COLO668 (cell line): Measurements from ENCODE around the gene MED6.

Experiments used
- DNase-seq: peaks from one replicate; lab custom pipeline; 2025; ENCODE audit not compliant: unreplicated experiment; lab: John Stamatoyannopoulos, UW

Gene MED6

DNA sequence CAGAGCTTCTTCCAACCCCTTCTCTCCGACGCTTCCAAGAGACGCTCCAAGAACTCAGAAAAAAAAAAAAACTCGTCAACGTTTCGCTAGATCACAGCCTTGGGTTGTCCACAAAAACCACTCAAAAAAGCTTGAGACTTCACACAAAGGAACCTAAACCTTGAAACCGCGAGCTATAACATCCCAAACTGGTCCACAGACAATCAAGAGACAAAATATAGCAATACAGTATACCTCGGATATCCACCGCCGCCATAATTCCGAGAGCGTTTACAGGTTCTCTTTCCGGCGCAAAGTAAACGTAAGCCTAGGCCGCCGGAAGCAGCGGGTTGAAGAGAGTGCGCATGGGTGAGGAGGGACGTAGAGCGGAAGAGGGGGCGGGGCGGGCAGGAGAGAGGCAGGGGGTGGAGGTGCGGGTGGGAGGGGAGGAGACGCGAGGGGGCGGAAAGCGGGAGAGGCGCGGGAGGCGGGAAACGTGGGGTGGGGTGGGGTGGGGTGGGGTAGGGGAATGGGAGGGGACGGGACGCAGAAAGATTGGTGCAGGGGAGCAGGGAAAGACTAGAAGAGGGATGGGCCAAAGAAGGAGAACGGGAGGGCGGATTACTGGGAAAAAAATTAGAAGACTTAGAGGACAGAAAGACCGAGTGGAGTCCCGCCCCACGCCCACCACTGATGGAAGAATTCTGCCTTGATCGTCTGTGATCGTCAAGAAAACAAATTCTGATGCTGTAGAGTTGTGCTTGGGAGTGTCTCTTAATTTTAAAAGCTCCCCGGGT, at the start of gene MED6:
MED6 (minus strand) TSS at position 274 of the 776 bp plus-strand sequence; CDS start at position 256, 18 bp downstream.
- DNase-seq: peak; percentile 98

- no peak for DNase-seq
Observed at GRCh38 chr14:70649803-70650202, 49.3 kb upstream of the MED6 start.

DNA sequence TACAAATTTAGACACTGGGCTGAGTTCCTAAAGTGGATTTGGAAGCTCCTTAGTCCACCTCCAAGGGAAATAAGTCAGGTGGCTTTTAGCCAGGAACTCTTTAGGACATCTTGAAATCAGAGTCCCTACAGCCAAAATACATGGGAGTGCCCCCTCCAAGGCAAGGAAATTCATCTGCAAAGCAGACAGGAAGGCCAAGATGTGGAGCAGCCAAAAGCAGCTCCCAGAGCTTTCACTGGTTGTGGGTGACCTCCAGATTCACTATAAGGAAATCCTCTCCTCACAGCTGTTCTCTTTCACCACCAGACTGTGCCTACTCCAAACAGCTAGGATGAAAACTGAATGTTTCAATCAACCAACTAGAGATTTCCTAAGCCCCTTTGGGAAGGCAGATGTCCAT, 47.9 kb upstream of the MED6 start:
- no peak for DNase-seq

GRCh38 chr14:70646705-70647104, 46.2 kb upstream of the MED6 start:
- no peak for DNase-seq

DNA sequence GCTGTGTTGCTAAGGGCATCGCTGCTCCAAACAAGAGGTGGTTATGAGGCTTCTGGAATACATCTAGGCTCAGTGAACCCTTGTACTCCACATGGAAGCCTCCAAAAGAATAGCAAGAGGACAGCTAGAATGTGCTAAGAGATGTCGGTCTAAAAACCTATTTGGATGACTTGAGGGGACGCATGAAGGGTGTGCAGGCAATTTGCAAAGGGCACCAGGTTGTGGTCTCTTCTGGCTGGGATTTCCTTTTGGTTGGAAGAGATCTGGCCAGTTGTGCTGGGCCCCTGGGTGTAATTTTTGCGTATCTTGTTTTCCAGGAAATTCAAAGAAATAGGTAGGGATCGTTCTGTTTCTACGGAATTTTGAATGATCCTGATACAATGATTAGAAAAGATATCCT, 45.4 kb upstream of the MED6 start:
- no peak for DNase-seq

- DNase-seq: no peak
Observed at GRCh38 chr14:70643967-70644366, 43.5 kb upstream of the MED6 start.

- DNase-seq: peak; percentile 63
Observed at GRCh38 chr14:70642303-70643235, 42.1 kb upstream of the MED6 start.

DNA sequence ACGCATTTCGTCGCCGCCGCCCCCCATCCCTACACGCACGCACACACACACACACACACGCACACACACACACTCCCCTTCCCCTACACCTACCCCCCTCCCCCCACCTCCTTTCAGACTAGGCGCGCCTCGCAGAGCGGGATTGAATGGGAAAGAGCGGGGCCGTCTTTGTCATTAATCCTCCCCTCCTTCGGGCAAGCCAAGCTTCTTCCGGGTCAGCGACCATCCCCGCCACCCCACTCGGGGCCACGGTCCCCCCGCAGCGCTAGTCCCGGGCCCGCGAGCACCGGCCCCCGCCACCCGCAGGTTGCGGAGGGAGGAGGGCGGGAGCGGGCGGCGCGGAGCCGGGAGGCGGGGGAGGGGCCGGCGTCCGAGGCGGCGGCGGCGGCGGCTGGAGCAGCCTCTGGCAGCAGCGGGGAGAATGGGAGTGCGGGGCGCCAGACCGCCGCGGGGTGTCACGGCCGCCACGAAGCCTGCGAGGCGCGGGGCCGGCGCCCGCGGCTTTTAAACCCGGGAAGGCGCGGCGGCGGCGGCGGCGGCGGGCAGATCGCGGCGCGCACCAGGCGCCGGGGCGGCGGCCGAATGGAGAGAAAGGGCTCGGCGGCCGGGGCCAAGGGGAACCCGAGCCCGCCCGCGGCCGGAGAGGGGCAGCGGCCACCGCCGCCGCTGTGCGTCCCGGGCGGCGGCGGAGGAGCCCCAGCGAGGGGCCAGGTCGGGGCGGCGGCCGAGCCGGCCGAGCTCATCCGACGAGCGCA, 41.3 kb upstream of the MED6 start, which contains the start of gene TTC9:
TTC9 (plus strand) TSS at position 369 of the 755 bp plus-strand sequence; CDS start at position 583, 214 bp downstream.
- peak; percentile 81 for DNase-seq

GRCh38 chr14:70640938-70641547, 40.6 kb upstream of the MED6 start:
- DNase-seq: peak; percentile 85

DNA sequence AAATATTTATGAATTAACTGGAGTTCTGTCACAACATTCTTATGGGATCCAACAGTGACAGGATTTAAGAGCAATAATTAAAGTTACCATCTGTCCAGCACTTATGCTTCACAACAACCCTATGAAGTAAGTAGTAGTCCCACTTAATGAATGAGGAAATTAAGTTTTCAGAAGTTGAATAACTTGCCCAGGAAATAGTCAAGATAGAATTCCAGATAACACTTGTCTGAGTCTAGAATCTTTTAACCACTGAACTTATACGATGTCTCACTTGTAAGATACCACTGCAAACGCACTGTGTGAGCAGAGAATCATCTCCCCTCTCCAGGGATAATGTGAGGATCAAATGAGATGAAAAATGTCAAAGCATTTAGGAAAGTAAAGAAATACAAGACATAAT, 38.0 kb upstream of the MED6 start:
- no peak for DNase-seq

DNA sequence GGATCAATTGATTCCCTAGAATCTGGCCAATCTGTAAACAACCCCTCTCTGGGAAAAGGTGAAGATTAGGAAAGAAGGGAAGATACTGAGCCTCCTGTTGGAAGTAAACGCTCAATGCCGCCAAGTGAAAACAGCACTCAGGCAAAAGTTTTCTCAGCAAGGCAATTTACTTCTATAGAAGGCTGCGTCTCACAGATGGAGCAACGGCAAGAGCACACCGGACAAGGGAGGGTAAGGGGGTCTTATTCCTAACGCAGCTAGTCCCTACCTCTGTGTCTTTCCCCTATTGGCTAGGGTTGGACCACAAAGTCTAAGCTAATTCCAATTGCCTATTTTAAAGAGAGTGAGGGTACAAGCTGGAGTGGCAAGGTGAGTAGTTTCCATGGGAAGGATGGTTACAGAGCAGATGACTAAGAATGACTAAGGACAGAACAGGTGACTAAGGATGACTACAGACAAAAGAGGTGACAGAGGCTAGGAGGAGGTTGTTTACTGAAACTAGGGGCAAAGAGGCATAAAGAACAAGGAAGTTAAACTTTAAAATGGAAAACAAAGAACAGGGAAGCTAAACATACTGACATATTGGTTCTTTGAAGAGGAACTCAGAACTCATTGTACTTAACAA, 35.6 kb upstream of the MED6 start:
- no peak for DNase-seq

GRCh38 chr14:70631948-70632347, 31.5 kb upstream of the MED6 start:
- no peak for DNase-seq

GRCh38 chr14:70624972-70625371, 24.5 kb upstream of the MED6 start:
- no peak for DNase-seq

DNA sequence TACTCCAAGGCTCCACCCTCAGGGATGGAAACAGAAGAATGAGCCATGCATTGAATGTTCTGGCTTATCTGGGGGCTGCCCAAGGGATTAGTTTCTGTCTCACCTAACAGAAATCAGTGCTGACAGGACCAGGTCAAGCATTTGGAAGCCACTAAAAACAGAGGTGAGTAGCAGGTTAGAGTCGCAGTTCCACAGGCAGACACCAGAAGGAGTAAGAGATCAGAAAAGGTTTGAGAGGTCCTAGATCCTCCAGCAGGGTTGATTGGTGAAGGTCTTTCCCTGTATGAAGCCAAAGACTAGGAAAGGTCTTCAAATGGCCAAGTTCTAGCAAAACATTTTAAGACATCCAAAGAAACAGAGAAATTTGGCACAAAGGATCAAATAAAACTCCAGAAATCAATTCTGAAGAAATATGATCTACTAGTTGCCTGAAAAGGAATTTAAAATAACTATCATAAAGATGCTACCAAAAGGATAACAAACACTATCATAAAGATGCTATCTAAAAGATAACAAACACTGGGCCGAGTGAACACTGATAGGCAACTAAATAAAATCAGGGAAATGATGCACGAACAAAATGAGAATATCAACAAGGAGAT, 21.8 kb upstream of the MED6 start:
- DNase-seq: peak; percentile 55

GRCh38 chr14:70619708-70620107, 19.3 kb upstream of the MED6 start:
- DNase-seq: no peak

DNA sequence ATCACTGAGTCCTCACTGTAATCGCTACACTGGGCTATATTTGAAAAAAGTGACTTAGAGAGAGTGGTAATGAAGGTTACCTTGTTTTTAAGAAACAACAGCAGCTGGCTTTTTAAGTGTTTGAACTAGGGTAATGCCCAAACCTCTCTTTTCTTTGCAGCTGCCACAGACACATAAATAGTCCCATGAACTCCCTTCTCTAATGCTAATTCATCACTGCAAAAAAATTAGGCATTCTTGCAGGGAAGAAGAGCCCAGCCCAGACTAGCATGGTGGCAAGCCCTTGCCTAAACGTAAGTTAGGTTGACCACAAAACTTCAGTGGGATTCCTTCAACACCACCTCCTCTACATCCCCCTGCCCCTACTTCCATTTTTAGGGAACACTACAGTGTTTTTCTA, 17.9 kb upstream of the MED6 start:
- no peak for DNase-seq

DNA sequence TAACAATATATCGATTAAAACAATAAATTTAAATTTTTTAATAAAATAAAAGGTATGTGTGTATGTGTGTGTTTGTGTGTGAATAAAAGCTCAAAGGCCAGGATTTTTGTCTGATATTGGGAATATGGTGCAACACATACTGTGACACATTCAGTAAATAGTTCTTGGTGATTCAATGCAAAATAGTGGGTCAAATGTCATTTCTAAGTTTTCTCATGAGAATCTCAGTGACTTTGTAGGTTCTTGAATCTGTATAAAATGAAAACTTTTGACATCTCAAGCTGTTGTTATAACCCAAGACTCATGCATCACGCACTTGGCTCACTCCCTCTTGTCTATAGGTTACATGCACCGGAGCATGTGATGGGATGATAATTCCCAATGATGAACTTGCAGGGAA, 16.2 kb upstream of the MED6 start:
- DNase-seq: no peak

GRCh38 chr14:70611216-70611615, 10.8 kb upstream of the MED6 start:
- no peak for DNase-seq

DNA sequence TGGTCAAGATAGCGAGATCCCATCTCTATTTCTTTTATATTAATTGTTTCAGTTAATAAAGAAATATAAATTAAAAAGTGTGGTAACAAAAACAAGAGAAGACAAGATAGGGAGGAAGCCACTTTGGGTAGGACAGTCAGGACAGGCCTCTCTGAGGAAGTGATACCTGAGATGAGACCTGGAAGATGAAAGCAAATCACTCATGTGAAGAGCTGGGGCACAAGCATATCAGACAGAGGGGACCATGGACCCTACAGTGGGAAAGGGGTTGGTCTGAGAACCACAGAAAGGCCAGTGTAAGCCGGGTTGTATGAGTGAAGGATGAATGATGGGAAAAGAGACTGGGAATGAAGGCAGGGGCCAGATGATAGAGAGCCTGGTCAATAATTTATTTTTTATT, 1.8 kb upstream of the MED6 start:
- DNase-seq: no peak

DNA sequence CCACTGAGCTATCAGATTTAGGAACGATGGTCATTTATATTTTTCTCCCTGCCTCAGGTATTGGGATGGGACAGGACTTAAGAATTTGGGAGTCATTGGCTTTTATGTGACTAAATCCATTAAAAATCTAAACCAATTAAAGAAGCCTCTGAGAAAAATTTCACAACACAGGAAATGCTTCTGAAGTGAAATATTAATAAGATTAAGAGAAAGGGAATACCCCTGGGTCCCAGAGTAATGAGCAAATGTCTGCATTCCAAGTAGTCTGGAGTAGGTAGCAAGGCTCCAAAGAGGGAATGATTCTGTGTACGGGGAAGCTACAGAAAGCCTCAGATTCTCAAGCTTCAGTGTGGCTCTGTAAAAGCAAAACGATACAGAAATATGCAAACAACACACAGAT, 707 bp upstream of the MED6 start:
- DNase-seq: no peak
